Embryonic facial prominence (tissue), 1 donor: ENCODE results near the gene SMURF1.

Experiments used
- DNase-seq: peaks from one replicate; pipeline ENCODE4 v3.0.0-alpha.2; 2016; ENCODE audit errors: extremely low spot score

The SMURF1 gene

DNA sequence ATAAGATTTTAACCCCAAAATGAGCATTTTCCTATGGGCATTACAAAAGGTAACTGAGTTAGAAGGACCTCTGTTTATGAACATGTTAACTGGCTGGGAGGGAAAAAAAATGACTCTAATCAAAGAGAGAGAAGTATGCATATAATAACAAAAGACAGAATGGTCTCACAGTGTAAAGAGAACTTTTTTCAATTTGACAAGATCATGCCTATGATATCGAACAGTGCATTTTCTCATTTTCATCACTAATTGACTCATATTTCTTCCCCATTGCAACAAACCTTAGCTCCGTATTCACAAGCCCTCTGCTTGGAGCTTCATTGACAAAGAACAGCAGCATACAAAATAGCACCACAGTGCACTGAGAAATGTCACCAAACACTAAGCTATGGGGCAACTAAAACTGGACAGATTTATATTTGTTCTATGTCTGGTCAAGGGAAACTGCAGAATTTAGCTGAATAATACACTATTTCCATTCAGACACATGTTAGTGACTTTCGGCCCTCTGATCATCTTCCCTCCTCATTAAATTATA is 45.6 kb downstream of the SMURF1 start:
- no peak for DNase-seq

DNA sequence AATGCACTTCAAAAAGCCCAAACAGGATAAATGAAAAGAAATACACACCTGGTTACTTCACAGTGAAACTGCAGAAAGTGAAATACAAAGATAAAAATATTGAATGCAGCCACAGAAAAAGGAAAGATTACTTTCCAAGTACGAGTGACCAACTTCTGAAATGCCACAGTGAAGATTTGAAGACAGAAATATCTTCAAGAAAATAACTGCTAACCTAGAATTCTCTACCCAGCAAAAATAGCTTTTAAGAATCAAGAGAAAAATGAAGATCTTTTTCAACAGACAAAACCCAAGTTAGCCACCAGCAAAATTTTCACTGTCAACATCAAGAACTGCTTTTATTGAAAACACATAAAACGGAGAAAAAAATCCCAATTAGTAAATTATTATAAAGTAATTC is 46.2 kb downstream of the SMURF1 start:
- DNase-seq: no peak

DNA sequence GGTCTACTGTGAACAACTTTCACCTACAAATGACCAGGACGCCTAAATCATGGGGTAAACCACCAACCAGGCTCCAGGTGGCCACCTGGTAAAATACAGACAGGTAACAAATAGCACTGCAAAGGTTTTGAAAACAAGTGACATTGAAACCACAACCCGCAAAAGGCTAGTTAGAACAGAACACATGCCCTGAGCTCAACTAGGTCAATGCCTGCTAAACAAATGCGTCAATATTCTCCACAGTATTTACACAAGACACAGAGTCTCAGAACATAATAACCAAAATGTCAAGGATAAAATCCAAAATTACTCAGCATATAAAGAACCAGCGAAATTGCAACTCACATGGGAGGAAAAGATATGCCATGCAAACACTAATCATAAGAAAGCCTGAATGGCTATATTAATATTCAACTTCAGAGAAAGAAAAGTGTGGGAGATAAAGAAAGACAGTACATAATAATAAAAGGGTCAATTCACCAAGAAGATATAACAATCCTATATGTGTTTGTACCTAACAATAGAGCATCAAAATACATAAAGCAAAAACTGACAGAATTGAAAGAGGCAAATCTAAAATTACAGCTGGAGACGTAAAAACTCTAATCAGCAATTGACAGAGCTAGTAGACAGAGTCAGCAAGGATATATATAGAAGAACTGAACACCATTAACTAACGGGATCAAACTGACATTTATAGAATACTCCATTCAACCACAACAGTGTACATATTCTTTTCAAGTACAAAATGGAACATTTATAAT is 47.6 kb downstream of the SMURF1 start:
- no peak for DNase-seq

DNA sequence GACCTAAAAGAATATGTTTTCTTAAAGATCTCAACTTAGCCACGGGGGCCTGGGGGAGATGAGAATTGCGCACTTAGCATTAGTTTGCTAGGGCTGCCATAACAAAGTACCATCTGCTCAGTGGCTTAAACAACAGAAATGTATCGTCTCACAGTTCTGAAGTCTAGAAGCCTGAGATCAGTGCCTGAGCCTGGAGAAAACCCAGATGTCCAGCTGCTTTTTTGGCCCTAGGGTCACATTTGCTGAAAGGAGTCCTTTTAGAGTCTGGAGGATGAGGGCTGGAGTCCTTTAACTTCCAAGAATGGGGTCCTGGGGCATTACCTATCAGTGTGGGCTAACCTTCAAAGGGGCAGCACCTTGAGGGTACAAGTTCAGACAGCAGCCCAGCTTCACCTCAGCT is 48.2 kb downstream of the SMURF1 start:
- no peak for DNase-seq

DNA sequence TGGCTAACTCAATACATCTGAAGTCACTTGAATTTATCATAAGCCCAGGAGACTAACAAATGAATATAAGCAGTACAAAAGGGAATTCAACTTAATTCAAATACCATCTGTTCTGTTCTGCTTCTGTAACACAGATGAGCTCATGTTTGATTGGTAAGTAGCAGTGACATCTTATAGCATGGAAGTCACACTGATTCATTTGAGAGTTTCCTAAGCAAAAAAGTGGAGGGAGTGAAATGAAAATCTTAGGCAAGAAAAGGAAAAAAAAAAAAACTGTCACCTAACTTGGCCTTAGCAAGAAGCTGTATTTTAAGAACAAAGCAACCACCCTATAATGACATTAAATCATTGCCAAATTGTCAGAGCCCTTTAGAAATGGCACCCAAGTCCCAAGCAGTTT is 49.5 kb downstream of the SMURF1 start:
- DNase-seq: no peak

DNA sequence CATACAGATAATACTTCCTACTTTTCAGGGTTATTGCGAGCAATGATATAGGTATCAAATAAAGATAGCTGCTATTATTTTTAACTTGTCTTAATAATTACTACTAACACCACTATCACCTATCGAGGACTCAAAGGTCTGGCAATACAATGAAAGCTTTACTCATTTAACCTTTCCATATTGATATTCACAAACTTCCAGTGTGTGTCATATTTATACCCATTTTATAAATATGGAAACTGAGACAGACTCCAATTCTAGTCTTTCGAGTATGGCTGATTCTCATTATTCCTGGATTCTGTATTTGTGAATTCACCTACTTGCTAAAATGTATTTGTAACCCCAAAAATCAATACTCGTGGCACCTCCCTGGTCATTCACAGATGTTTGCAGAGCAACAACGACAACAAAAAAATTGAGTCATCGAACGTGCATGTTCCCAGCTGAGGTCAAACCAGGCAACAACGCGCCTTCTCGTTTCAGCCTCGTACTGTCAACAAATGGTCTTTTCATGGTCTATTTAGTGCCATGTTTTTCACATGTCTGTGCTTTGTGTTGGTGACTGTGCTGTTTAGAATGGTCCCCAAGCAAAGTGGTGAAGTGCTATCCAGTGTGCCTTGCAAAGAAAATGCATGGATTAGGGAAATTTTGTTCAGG is 51.7 kb downstream of the SMURF1 start:
- DNase-seq: no peak

DNA sequence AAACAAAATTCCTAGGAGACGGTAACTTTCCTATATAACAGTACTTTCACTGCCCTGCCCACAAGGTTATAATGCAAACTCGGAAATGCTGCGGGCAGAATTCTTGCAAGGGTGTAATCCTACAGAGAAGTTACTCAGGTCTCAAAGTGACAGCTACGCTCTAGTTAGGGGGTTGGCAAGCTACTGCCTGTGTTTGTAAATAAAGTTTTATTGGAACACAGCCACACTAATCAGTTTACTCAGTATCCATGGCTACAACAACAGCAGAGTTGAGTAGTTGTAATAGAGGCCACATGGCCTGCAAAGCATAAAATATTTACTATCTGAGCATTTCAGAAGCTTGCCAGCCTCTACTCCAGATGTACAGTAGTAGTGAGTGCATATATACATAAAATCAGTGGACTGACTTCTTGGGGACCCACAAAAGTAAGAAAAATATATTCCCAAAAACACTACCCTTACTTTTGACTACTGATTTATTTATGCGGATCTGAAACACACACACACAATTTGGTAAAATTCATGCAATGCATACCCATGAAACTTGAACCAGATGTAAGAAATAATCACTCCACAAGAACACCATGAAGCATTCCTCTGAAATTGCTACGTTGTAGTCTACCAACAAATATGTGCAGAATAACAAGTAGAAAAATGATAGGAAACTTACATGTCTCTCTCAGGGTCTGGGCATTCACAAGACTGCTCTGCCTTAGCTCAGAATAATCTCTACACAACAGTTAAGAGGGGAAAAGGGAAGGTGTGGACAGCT is 53.0 kb downstream of the SMURF1 start:
- peak; percentile 52 for DNase-seq

DNA sequence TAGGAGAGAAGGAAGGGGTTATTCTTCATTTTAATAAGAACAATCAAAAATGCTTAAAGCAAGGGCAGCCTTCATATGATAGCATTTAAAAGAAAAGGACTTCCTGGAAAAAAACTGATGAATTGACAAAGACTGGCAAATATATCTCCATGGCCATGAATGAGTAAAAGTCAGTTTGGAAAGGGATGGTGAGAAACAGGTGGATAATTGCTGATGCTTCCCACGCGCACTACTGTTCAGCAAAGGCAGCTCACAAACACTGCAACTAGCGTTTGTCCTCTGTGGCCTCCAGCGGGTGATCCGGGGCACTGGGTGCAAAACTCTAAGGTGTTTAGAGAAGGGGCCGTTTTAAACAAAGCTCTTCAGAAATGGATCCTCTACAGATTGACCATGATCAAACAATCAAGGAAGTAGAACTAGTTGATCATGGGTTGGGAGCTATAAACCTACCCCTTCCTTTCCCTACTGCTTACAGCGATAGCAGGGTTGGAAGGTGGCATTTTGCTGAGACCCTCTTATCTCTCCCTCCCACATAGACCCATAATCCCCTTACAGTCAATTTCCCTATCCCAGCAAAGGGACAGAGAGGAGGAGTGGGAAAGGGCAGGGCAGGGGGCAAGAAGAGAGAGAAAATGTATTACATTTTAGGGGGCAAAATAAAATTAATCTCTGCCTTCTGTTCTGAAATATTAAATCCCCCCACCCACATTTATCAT is 53.8 kb downstream of the SMURF1 start:
- DNase-seq: no peak

DNA sequence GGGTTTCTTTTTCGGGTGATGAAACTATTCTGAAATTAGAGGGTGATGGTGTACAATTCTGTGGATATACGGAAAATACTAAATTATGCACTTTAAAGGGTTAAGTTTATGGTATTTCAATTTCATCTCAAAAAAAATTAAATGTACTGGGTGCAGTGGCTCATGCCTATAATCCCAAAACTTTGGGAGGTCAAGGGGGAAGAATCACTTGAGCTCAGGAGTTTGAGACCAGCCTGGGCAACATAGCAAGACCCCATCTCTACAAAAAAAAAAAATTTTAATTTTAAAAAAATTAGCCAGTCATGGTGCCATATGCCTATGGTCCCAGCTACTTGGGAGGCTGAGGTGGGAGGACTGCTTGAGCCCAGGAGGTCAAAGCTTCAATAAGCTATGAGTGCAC is 57.0 kb downstream of the SMURF1 start:
- no peak for DNase-seq

DNA sequence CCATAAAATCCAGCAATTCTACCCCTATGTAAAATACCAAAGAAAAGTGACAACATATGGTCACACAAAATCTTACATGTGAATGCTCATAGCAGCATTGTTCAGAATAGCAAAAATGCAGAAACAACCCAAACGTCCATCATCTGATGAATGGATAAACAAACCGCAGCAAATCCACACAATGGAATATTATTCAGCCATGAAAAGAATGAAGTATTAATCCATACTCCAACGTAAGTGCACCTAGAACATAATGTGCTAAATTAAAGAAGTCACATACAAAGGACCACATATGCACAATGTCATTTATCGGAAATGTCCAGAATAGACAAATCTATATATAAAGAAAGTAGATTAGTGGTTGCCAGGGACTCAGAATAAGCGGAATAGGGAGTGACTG is 57.4 kb downstream of the SMURF1 start:
- DNase-seq: no peak

DNA sequence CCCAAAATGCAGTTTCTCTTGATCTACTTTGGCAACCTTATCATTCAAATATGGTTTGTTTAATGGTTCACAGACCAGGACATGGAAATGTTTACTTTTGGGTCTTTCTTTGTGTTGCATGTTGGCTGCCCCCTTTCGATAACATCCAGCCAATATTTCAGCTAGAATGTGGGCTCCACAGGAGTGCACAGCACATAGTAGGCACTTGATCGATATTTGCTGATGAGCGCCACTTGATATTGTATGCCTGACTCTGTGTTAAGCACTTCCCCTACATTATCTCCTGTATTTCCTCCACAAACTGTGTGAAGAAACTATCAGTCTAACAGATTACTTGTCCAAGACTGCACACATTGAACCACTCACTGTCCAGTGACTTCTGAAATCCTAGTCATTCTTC is 60.2 kb downstream of the SMURF1 start:
- no peak for DNase-seq

DNA sequence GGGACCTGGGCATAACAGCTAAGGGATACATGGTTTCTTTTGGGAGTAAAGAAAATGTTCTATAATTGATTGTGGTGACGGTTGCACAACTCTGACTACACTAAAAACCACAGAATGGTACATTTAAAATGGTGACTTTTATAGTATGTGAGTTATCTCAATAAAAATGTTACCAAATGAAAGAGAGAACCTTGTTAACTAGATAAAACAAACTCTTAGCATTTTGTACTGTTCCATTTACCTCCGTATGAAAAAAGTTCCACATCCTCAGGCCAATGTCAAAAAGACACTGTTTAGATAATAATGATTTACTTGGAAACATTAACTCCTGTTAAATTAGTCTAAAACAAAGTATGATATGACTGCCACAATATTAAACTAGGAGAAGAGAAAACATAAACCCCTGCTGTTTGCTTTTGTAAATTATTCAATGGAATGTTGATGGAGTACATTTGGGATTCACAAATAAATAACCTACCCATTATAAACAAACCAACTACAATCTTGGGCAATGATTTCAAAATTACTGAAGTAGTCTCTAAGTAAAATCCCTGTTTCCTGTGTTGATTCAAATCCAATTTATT is 60.7 kb downstream of the SMURF1 start:
- DNase-seq: no peak

DNA sequence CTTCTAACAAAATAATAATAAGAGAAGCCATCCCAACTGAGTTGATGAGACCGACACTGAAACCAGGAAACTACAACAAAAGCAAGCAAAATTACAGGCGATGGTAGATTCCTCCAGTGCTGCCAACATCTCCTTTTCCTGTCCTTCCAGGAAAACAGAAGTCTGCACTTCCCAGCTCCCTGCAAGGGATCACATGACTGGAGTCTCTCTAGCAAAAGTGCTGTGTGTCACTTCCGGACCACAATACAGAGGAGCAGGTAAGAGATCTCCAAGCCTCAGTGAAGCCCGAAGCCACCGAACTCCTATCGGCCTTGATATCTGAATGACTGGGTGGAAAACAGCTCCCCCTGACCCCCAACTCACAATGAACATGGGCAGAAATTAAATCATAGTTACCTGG is 63.2 kb downstream of the SMURF1 start:
- DNase-seq: no peak

DNA sequence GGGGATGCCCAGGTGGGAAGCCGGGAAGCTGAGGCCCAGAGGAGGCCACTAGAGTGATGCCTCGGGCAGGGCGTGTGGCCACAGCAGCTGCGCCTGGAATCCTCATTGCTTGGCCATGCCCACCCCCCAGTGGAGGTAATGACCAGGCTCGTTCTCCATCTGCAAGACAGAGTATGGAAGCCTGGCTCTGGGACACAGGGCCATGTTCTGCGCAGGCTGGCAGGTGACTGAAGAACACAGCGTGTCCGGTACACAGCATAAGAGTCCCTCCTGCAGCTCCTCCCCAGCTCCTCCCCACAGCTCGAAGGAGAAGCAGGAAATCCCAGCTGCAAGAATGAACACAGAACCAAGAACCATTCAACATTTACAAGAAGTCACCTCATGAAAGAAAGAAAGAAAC is 64.8 kb downstream of the SMURF1 start:
- no peak for DNase-seq

DNA sequence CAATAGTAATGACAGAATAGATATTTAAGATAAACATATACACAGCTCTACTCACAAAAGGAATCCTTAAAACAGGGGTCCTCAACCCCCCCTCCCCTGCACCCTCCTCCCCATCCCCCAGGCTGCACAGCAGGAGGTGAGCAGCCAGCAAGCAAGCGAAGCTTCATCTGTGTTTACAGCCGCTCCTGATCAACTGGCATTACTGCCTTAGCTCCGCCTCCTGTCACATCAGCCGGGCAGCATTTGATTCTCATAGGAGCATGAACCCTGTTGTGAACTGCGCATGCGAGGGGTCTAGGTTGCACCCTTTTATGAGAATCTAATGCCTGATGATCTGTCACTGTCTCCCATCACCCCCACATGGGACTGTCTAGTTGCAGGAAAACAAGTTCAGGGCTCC is 65.5 kb downstream of the SMURF1 start:
- DNase-seq: no peak

DNA sequence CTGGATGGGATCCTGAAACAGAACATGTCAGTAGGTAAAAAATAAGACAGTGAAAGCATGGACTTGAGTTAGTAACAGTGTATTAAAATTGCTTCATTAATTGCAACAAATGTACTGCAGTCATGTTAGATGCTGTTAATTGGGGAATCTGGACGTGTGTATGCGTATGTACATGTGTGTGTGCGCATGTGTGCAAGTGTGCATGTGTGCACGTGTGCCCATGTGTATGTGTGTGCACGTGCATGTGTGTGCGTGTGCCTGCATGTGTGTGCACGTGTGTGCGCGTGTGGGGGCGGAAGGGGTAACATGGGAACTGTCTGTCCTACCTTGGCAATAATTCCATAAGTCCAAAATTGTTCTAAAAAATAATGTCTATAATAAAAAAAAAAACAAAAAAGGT is 67.3 kb downstream of the SMURF1 start:
- no peak for DNase-seq

DNA sequence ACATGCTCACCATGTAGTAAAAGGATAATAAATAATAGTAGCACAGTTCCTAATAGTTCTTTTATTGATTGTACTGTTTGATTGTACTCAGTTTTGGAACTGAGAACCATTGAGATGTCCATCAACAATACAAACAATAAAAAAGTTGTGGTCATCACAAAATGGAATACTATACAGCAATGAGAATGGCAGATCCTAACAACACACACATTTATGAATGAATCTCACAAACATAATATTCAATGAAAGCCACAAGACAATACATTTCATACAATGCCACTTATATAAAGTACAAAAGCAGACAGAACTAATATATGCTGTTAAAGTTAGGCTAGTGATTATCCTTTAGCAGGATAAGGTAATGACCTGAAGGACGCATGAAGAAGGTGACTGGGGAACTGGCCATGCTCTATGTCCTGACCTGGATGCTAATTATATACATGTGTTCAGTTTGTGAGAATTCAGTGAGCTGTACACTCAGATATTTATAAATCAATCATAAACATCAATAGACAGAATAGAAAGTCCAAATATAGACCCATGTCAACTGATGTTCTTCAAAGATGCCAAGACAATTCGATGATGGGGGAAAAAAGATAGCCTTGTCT is 70.0 kb downstream of the SMURF1 start:
- DNase-seq: no peak

DNA sequence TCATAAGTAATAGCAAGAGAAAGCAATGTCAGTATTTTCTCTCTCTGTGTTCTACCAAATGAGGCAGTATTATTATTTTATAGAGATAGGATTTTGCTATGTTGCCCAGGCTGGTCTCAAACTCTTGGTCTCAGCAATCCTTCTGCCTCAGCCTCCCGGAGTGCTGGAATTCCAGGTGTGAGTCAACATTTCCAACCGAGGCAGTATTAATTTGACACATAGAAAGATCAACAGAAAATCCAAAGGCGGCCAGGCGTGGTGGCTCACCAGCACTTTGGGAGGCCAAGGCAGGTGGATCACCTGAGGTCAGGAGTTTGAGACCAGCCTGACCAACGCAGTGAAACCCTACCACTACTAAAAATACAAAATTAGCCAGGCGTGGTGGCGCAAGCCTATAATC is 71.8 kb downstream of the SMURF1 start:
- DNase-seq: no peak

DNA sequence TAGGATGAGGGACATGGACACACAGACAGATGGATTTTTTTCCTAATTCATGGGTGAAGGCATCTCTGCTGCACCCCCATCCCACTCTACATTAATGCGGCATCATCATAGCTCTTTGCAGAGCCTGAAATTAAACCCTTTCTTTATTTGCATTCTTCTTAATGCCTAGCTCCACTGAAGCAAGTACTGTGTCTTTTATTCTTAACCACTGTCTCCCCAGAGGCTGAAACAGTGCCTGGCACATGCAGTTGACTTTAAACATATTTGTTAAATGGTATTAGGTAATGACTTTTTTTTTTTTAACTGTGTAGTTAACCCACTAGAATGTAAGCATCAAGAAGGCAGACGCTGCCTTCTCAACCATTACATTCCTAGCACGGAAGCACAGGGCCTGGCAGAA is 73.5 kb downstream of the SMURF1 start:
- DNase-seq: no peak

DNA sequence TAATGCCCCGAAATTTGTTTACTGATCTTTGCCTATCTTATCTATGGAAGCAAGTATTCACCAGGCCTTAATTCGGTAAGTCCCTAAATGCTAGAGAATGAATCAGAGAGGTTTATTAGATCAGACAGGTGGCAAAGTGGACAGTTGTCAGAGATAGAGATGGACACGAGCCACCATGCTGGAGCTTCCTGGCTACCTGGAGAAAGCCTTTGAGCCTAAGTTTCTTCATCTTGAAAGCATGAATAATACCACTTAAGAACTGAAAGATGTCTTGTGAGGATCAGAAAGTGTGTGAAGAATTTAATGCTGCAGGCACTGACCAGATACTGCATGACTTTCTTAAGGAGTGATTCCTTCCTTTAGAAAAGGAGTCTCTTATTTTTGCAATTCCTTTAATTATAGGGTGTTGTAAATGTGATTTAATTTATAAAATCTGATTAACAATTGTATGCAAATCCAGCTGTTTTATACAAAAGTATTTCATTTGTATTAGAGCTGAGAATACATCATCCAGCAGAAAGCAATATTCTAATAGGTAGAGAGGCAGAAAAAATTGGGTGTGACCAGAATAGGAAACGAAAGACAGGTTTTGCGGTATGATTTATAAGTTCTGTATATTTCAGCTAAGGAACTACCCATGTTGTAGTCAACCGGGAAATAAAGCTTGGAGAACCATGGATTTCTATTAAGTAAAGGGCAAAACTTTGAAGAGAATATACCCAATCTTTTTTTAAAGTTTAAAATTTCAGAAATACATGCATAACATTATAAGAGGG is 82.7 kb downstream of the SMURF1 start:
- no peak for DNase-seq
